ENCODE data around the gene PRRX2. TPM values are rescaled to one million over a fixed set of nuclear protein-coding genes. Genes with fewer than 3 reads are reported as not detected.

The PRRX2 gene
- total and polyA plus RNA-seq, 2 experiments from 2014 or later, result 9.7 to 23.0 TPM

DNA sequence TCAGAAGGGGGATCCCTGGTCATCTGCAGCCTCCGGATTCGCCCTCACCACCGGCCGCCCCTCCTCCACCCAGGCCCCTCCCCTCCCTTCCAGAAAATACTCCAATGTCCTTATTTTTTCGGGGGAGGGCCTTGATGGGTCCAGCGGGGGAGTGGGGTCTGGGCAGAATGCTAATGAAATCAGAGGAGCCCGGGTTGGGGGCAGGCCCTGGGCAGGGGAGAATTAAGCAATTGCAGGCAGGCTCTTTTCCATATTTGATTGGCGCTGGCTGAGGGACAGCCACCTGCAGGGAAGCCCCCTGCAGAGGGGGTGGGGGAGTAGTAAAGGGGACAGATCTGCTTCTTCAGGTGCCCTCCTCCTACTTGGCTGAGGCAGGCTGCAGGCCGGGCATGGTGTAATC lies 21.3 kb downstream of the PRRX2 start:
- no peak overlapping the region for H3K27ac ChIP-seq
- no peak overlapping the region for H2AFZ ChIP-seq
- no peaks in the 10 kb centered on the region for H4K20me1 ChIP-seq (ENCODE audit: insufficient read depth, poor library complexity, severe bottlenecking)
- H3K4me2 ChIP-seq, result no peak overlapping the region
- TF ChIP-seq EZH2phosphoT487 (IDR thresholded peaks at IDR 0.05; ENCODE audit: low read depth, severe bottlenecking, unreplicated experiment) (no peak), EZH2 (IDR thresholded peaks at IDR 0.05; ENCODE audit: borderline replicate concordance) (no peak)
- TF ChIP-seq, protein P1, sequence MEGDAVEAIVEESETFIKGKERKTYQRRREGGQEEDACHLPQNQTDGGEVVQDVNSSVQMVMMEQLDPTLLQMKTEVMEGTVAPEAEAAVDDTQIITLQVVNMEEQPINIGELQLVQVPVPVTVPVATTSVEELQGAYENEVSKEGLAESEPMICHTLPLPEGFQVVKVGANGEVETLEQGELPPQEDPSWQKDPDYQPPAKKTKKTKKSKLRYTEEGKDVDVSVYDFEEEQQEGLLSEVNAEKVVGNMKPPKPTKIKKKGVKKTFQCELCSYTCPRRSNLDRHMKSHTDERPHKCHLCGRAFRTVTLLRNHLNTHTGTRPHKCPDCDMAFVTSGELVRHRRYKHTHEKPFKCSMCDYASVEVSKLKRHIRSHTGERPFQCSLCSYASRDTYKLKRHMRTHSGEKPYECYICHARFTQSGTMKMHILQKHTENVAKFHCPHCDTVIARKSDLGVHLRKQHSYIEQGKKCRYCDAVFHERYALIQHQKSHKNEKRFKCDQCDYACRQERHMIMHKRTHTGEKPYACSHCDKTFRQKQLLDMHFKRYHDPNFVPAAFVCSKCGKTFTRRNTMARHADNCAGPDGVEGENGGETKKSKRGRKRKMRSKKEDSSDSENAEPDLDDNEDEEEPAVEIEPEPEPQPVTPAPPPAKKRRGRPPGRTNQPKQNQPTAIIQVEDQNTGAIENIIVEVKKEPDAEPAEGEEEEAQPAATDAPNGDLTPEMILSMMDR (IDR thresholded peaks at IDR 0.05; ENCODE audit: poor library complexity), result no peak
- H3K27me3 ChIP-seq, result no peaks in the 10 kb centered on the region
- no peaks in the 10 kb centered on the region for H3K36me3 ChIP-seq (replicated peaks; ENCODE audit: insufficient read depth, low read depth)
- no peak for DNase-seq (ENCODE audit: low spot score)
- H3K79me2 ChIP-seq, result no peaks in the 10 kb centered on the region
- no peaks in the 10 kb centered on the region for H3K9me2 ChIP-seq (replicated peaks; ENCODE audit: insufficient read depth)
- no peak overlapping the region for H3K4me3 ChIP-seq
- WGBS (ENCODE audit: low lambda C conversion rate, missing lambda C conversion rate), result 75% methylated on average over 7 of the region's 9 CpGs
- no peaks in the 10 kb centered on the region for H3K9me3 ChIP-seq (ENCODE audit: low read depth)
- H3K4me1 ChIP-seq (ENCODE audit: insufficient read depth), result no peaks in the 10 kb centered on the region

GRCh38 chr9:129687391-129687790 lies 21.9 kb downstream of the PRRX2 start:
- Histone ChIP-seq H3K27ac (no peak overlapping the region), H3K4me1 (ENCODE audit: insufficient read depth) (no peaks in the 10 kb centered on the region), H3K9me2 (replicated peaks; ENCODE audit: insufficient read depth) (no peaks in the 10 kb centered on the region), H4K20me1 (ENCODE audit: insufficient read depth, poor library complexity, severe bottlenecking) (no peaks in the 10 kb centered on the region), H3K9me3 (ENCODE audit: low read depth) (no peaks in the 10 kb centered on the region), H3K4me2 (no peak overlapping the region), H3K4me3 (no peak overlapping the region), H3K79me2 (peaks cover 1% of the 10 kb centered on the region), H2AFZ (no peak overlapping the region), H3K27me3 (no peaks in the 10 kb centered on the region), H3K36me3 (replicated peaks; ENCODE audit: insufficient read depth, low read depth) (no peaks in the 10 kb centered on the region)
- DNase-seq (ENCODE audit: low spot score), result no peak
- WGBS (ENCODE audit: low lambda C conversion rate, missing lambda C conversion rate), result 93% methylated on average over 10 of the region's 10 CpGs
- TF ChIP-seq EZH2phosphoT487 (IDR thresholded peaks at IDR 0.05; ENCODE audit: low read depth, severe bottlenecking, unreplicated experiment) (no peak), EZH2 (IDR thresholded peaks at IDR 0.05; ENCODE audit: borderline replicate concordance) (no peak)
- TF ChIP-seq, protein P1 (IDR thresholded peaks at IDR 0.05; ENCODE audit: poor library complexity), result no peak

- H3K9me3 ChIP-seq (ENCODE audit: low read depth), result no peaks in the 10 kb centered on the region
- TF ChIP-seq EZH2 (IDR thresholded peaks at IDR 0.05; ENCODE audit: borderline replicate concordance), result no peak
- no peak for TF ChIP-seq EZH2phosphoT487 (IDR thresholded peaks at IDR 0.05; ENCODE audit: low read depth, severe bottlenecking, unreplicated experiment)
- TF ChIP-seq, protein P1 (IDR thresholded peaks at IDR 0.05; ENCODE audit: poor library complexity), result no peak
- 89% methylated on average over 11 of the region's 11 CpGs for WGBS (ENCODE audit: low lambda C conversion rate, missing lambda C conversion rate)
- DNase-seq (ENCODE audit: low spot score), result no peak
- no peaks in the 10 kb centered on the region for H3K36me3 ChIP-seq (replicated peaks; ENCODE audit: insufficient read depth, low read depth)
- H4K20me1 ChIP-seq (ENCODE audit: insufficient read depth, poor library complexity, severe bottlenecking), result no peaks in the 10 kb centered on the region
- H3K4me1 ChIP-seq (ENCODE audit: insufficient read depth), result no peaks in the 10 kb centered on the region
- H3K9me2 ChIP-seq (replicated peaks; ENCODE audit: insufficient read depth), result no peaks in the 10 kb centered on the region
- no peak overlapping the region for H2AFZ ChIP-seq
- H3K27ac ChIP-seq, result no peak overlapping the region
- no peak overlapping the region for H3K4me2 ChIP-seq
- H3K79me2 ChIP-seq, result peaks cover 3% of the 10 kb centered on the region
- H3K27me3 ChIP-seq, result peaks cover under 1% of the 10 kb centered on the region
- no peak overlapping the region for H3K4me3 ChIP-seq
Observed at GRCh38 chr9:129688285-129689043, 23.0 kb downstream of the PRRX2 start.
